ENCODE measurements around the gene EYA2. TPM values are rescaled to one million over a fixed set of nuclear protein-coding genes. Genes with fewer than 3 reads are reported as not detected.

EYA2 gene
- total RNA-seq, 4 donors from 2014 or later, result 0.60 to 4.0 (median 0.99) TPM

DNA sequence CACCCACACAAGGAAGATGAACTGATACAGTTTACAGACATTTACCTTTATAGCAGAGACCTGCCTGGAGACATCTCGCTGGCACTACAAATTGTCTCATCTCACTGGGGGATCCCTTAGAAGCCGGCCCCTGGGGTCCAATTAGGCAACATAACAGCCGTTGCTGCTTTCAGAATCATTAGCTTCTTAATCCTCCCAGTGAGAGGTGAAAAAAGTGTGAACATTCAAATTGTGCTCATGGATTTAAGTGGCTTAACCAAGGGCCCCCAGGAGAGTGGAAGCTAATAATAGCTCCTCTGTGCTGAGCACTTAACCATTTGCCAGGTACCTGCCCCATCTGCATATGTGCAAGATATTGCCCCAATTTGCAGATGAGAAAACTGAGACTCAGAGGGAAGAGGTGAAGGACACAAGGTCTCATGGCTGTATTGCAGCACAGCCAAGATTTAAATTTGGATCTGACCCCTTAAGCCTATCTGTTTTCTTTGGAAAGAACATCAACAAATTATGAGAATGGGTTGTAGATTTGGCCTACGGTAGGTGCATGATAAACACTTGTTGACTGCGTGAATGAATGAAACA, 101.0 kb downstream of the EYA2 start:
- ATAC-seq (no peak), DNase-seq (no peak)
- intact Hi-C loops (cut with DNase I; ENCODE audit: low total_unique reads) (no loop called here), in situ Hi-C loops (cut with MboI; ENCODE audit: low sequenced_read_pairs in 4 of 4) (no loop called here)
- Histone ChIP-seq H3K27me3 (no peaks in the 10 kb centered on the region), H3K9me3 (no peaks in the 10 kb centered on the region), H3K27ac (no peak overlapping the region), H3K4me3 (no peak overlapping the region), H3K36me3 (no peaks in the 10 kb centered on the region), H3K4me1 (no peaks in the 10 kb centered on the region)
- TF ChIP-seq, protein P1, sequence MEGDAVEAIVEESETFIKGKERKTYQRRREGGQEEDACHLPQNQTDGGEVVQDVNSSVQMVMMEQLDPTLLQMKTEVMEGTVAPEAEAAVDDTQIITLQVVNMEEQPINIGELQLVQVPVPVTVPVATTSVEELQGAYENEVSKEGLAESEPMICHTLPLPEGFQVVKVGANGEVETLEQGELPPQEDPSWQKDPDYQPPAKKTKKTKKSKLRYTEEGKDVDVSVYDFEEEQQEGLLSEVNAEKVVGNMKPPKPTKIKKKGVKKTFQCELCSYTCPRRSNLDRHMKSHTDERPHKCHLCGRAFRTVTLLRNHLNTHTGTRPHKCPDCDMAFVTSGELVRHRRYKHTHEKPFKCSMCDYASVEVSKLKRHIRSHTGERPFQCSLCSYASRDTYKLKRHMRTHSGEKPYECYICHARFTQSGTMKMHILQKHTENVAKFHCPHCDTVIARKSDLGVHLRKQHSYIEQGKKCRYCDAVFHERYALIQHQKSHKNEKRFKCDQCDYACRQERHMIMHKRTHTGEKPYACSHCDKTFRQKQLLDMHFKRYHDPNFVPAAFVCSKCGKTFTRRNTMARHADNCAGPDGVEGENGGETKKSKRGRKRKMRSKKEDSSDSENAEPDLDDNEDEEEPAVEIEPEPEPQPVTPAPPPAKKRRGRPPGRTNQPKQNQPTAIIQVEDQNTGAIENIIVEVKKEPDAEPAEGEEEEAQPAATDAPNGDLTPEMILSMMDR (IDR thresholded peaks at IDR 0.05 in 4 of 5, conservative IDR thresholded peaks at IDR 0.05 in 1 of 5), result no peak
- no peak for TF ChIP-seq POLR2A (IDR thresholded peaks at IDR 0.05)

DNA sequence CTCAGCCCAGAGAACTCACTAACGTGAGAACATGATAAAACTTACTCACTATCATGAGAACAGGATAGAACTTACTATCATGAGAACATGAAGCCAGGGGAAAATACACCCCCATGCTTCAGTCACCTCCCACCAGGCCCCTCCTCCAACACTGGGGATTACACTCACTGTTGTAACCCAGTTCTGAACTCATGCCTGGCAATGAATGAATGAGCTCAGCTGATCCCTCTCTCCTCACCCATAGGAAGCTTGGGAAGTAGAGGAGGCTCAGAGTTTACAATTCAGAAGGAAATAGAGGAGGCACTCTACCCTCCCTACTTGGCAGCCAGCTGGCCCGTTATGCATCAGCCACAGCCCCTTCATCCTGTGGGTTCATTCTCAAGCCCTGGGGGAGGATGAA, 102.5 kb downstream of the EYA2 start:
- H3K36me3 ChIP-seq, result no peaks in the 10 kb centered on the region
- no peak for TF ChIP-seq POLR2A (IDR thresholded peaks at IDR 0.05)
- TF ChIP-seq, protein P1 (IDR thresholded peaks at IDR 0.05 in 4 of 5, conservative IDR thresholded peaks at IDR 0.05 in 1 of 5), result no peak
- ATAC-seq, result no peak
- H3K4me3 ChIP-seq, result no peak overlapping the region
- in situ Hi-C loops (cut with MboI; ENCODE audit: low sequenced_read_pairs in 4 of 4), result no loop called here
- intact Hi-C loops (cut with DNase I; ENCODE audit: low total_unique reads), result no loop called here
- no peak overlapping the region for H3K27ac ChIP-seq
- H3K9me3 ChIP-seq, result no peaks in the 10 kb centered on the region
- no peaks in the 10 kb centered on the region for H3K27me3 ChIP-seq
- H3K4me1 ChIP-seq, result no peaks in the 10 kb centered on the region
- no peak for DNase-seq

DNA sequence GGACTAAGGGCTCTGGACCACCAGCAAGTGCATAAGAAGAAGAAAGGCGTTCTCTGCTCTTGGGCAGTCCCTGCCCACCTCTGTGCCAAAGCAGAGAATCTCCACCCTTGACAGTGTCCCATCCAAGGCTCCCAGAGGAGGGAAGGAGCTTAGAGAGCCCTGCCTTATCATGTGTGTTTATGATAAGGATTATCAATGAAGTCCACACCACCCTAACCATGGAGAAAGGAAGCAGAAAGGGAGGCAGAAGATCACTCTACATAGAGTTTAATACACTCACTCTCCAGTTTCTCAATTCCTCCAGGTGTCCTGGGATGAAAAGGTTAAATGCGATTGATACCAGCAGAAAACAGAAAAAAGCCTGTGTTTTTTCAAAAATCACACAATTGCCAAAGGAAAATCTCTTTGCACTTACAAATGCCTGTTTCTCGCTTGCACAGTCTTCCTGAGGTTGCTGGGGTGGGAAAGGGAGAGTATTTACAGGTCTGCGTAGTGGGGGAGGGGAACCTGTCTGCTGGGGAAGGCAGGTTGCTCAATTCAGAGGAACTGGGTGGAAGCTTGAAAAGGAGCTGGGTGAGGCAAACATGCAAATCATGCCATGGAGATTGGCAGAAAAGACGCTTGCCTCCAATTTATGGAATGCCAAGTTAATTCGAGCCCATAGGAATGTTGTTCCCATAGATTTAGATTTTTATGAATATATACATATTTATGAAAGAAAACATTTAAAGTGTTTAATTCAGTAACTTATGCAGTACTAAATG, 104.0 kb downstream of the EYA2 start:
- Histone ChIP-seq H3K27me3 (no peaks in the 10 kb centered on the region), H3K27ac (no peak overlapping the region), H3K4me1 (no peaks in the 10 kb centered on the region), H3K36me3 (no peaks in the 10 kb centered on the region), H3K4me3 (no peak overlapping the region), H3K9me3 (no peaks in the 10 kb centered on the region)
- no peak for TF ChIP-seq POLR2A (IDR thresholded peaks at IDR 0.05)
- TF ChIP-seq, protein P1 (IDR thresholded peaks at IDR 0.05 in 4 of 5, conservative IDR thresholded peaks at IDR 0.05 in 1 of 5), result no peak
- DNase-seq (no peak), ATAC-seq (no peak)
- intact Hi-C loops (cut with DNase I; ENCODE audit: low total_unique reads) (no loop called here), in situ Hi-C loops (cut with MboI; ENCODE audit: low sequenced_read_pairs in 4 of 4) (no loop called here)

DNA sequence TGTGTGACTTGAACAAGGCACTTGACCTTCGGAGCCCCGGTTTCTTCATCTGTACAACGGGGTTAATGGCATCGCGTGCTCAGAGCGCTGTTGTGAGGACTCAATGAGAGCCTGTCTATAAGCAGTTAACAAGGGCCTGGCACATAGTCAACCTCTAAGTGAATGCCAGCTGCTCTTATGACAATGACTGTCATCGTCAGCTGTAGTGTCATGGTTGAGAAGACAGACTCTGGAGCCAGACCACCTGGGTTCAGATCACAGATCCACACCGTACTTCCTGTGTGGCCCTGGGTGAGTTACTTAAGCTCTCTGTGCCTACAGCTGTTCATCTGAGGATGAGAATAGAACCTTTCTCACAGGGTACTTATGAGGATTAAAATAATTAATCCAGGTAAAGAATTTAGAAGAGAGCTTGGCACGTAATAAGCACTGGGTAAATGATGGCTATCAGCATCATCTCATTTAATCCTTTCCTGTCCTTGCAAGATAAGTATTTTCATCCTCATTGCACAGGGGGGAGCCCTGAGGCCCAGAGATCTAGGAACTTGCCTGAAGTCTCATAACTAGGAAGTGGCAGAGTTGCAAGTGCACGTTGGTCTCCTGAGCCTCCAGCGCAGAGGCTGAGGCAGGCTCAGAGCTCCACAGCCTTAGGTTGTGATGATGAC, 105.3 kb downstream of the EYA2 start:
- no peak overlapping the region for H3K27ac ChIP-seq
- H3K4me3 ChIP-seq, result no peak overlapping the region
- TF ChIP-seq, protein P1 (IDR thresholded peaks at IDR 0.05 in 4 of 5, conservative IDR thresholded peaks at IDR 0.05 in 1 of 5), result no peak
- TF ChIP-seq POLR2A (IDR thresholded peaks at IDR 0.05), result no peak
- H3K4me1 ChIP-seq, result no peaks in the 10 kb centered on the region
- H3K36me3 ChIP-seq, result no peaks in the 10 kb centered on the region
- no peaks in the 10 kb centered on the region for H3K9me3 ChIP-seq
- ATAC-seq (no peak), DNase-seq (no peak)
- H3K27me3 ChIP-seq, result no peaks in the 10 kb centered on the region
- intact Hi-C loops (cut with DNase I; ENCODE audit: low total_unique reads) (no loop called here), in situ Hi-C loops (cut with MboI; ENCODE audit: low sequenced_read_pairs in 4 of 4) (loop anchor here in 1 of 4 donors (25.0 kb wide), 1 partner anchor 238 kb away; no protein-coding TSS in a partner anchor)
